HCT116 (cell line): ENCODE data around the gene TLE6. TPM values are rescaled to one million over a fixed set of nuclear protein-coding genes. Genes with fewer than 3 reads are reported as not detected.
A peak's percentile ranks its signal among the peaks of the same experiment; 100 is the strongest.

Experiments
- ATAC-seq: fragments of 200-7000 bp; cut with Tn5 transposase; 2 replicates; pipeline ENCODE4 v1.9.1; 2020; ENCODE audit warnings: mild to moderate bottlenecking, moderate library complexity
- BruUV-seq: library from RNA; stranded (reverse); fragments of 400-500 nt; replicated peaks from 2 replicates; lab custom pipeline; 2021; lab: Mats Ljungman, UMichigan
- CTCF ChIA-PET: fragments of 300-600 bp; sonication (Branson Sonifier 250); formaldehyde crosslinking; loops from one replicate; lab custom pipeline; 2021; ENCODE audit warnings: antibody characterized with exemption; lab: Charles Lee
- POLR2A ChIA-PET: fragments of 300-600, 350-600 bp; sonication (Branson Sonifier 250); formaldehyde crosslinking; loops from one replicate; lab custom pipeline; 2021; ENCODE audit warnings: antibody characterized with exemption; lab: Charles Lee
- RAD21 ChIA-PET, 2 experiments: fragments of 300-600 bp; sonication (Branson Sonifier 250); formaldehyde crosslinking; loops; one replicate each; lab custom pipeline; 2023; ENCODE audit warnings: low total read pairs in 2 of 2; ENCODE audit not compliant: uncharacterized antibody in 2 of 2, unreplicated experiment in 2 of 2, low non-redundant PET in 1 of 2; lab: Charles Lee
- DNase-seq: peaks from one replicate; pipeline ENCODE4 v3.0.0-alpha.2; 2010; ENCODE audit warnings: low read depth, low spot score
- H2AFZ ChIP-seq: fragments of 200-600 bp; shearing (Covaris generic), sonication (generic); 2 replicates; pipeline ENCODE4 v1.6.1; 2017; ENCODE audit warnings: low read depth, mixed run types, mixed read lengths, antibody characterized with exemption, low read length; ENCODE audit not compliant: poor library complexity, severe bottlenecking
- H3K27ac ChIP-seq: 2 replicates; pipeline ENCODE4 v1.5.1; 2012; ENCODE audit warnings: low read depth, low read length
- H3K27me3 ChIP-seq: fragments of 200-600 bp; sonication (generic); 2 replicates; pipeline ENCODE4 v1.6.1; 2016; ENCODE audit warnings: mixed run types, low read length, mixed read lengths; ENCODE audit not compliant: insufficient read depth
- H3K36me3 ChIP-seq, 2 experiments: fragments of 200-500 bp in 1 of 2; fragments of 200-600 bp in 1 of 2; sonication (Bioruptor generic) in 1 of 2; sonication (generic) in 1 of 2; 2 replicates each; pipeline versions ENCODE4 v1.5.1 to v1.6.1; 2014 to 2016; ENCODE audit warnings: low read length in 2 of 2, inconsistent platforms in 1 of 2, mixed read lengths in 1 of 2, mixed run types in 1 of 2; ENCODE audit not compliant: insufficient read depth in 2 of 2, control insufficient read depth in 1 of 2
- H3K4me1 ChIP-seq, 2 experiments: fragments of 200-600 bp in 1 of 2; sonication (generic) in 1 of 2; 2 replicates each; pipeline versions ENCODE4 v1.5.1 to v1.6.1; 2012 to 2017; ENCODE audit warnings: low read length in 2 of 2, inconsistent platforms in 1 of 2, mild to moderate bottlenecking in 1 of 2, mixed read lengths in 1 of 2, mixed run types in 1 of 2, moderate library complexity in 1 of 2; ENCODE audit not compliant: insufficient read depth in 2 of 2, control insufficient read depth in 1 of 2
- H3K4me2 ChIP-seq: fragments of 200-600 bp; sonication (generic); 2 replicates; pipeline ENCODE4 v1.6.1; 2017; ENCODE audit warnings: mixed run types, low read length, mixed read lengths
- H3K4me3 ChIP-seq, 2 experiments: fragments of 200-600 bp in 1 of 2; sonication (generic) in 1 of 2; replicated peaks in 1 of 2; 2 replicates each; pipeline ENCODE4 v1.5.1; 2011 to 2016; ENCODE audit warnings: low read length in 2 of 2, control low read depth in 1 of 2, low read depth in 1 of 2, mild to moderate bottlenecking in 1 of 2, mixed read lengths in 1 of 2, mixed run types in 1 of 2
- H3K79me2 ChIP-seq: fragments of 200-600 bp; sonication (generic); 2 replicates; pipeline ENCODE4 v1.6.1; 2017; ENCODE audit warnings: mild to moderate bottlenecking, mixed run types, low read length, moderate library complexity, mixed read lengths; ENCODE audit not compliant: insufficient read depth
- H3K9ac ChIP-seq: fragments of 200-600 bp; sonication (generic); 2 replicates; pipeline ENCODE4 v1.6.1; 2016; ENCODE audit warnings: low read length, mixed read lengths
- H3K9me2 ChIP-seq: fragments of 200-600 bp; sonication (generic), shearing (Covaris generic); 2 replicates; pipeline ENCODE4 v1.6.1; 2017; ENCODE audit warnings: mixed run types, mild to moderate bottlenecking, moderate library complexity; ENCODE audit not compliant: insufficient read depth
- H3K9me3 ChIP-seq, 2 experiments: fragments of 200-500 bp in 1 of 2; fragments of 200-600 bp in 1 of 2; sonication (Bioruptor generic) in 1 of 2; sonication (generic) in 1 of 2; 2 replicates each; pipeline ENCODE4 v1.6.1; 2014 to 2017; ENCODE audit warnings: low read length in 2 of 2, mixed read lengths in 2 of 2, inconsistent platforms in 1 of 2, low read depth in 1 of 2, mild to moderate bottlenecking in 1 of 2, mixed run types in 1 of 2, moderate library complexity in 1 of 2; ENCODE audit not compliant: control insufficient read depth in 1 of 2, insufficient read depth in 1 of 2
- H4K20me1 ChIP-seq: fragments of 200-600 bp; sonication (generic), shearing (Covaris generic); 2 replicates; pipeline ENCODE4 v1.6.1; 2017; ENCODE audit warnings: mixed run types, mild to moderate bottlenecking, moderate library complexity; ENCODE audit not compliant: insufficient read depth
- CBX3 ChIP-seq: IDR thresholded peaks from 2 replicates; pipeline ENCODE4 v1.6.1; 2012; ENCODE audit warnings: low read depth
- CEBPB ChIP-seq: IDR thresholded peaks from 2 replicates; pipeline ENCODE4 v1.6.1; 2012; ENCODE audit warnings: low read depth
- EGR1 ChIP-seq: IDR thresholded peaks from 2 replicates; pipeline ENCODE4 v1.6.1; 2012; ENCODE audit warnings: low read depth
- ELF1 ChIP-seq: IDR thresholded peaks from 2 replicates; pipeline ENCODE4 v1.6.1; 2012; ENCODE audit warnings: low read depth, borderline replicate concordance
- EZH2phosphoT487 ChIP-seq: fragments of 200-600 bp; IDR thresholded peaks from 2 replicates; pipeline ENCODE4 v1.6.1; 2018; ENCODE audit warnings: antibody characterized with exemption, borderline replicate concordance
- FOSL1 ChIP-seq: IDR thresholded peaks from 2 replicates; pipeline ENCODE4 v1.6.1; 2012; ENCODE audit warnings: low read depth
- JUND ChIP-seq: IDR thresholded peaks from 2 replicates; pipeline ENCODE4 v1.6.1; 2012
- POLR2A ChIP-seq: IDR thresholded peaks from 2 replicates; pipeline ENCODE4 v1.7.0; 2011; ENCODE audit warnings: borderline replicate concordance; ENCODE audit not compliant: insufficient read depth, insufficient read length; ENCODE audit errors: extremely low read depth
- POLR2AphosphoS5 ChIP-seq: IDR thresholded peaks from 2 replicates; pipeline ENCODE4 v1.6.1; 2011; ENCODE audit warnings: mild to moderate bottlenecking, low read depth, low read length, moderate library complexity
- SIN3A ChIP-seq: IDR thresholded peaks from 2 replicates; pipeline ENCODE4 v1.6.1; 2012; ENCODE audit warnings: low read depth
- SP1 ChIP-seq: IDR thresholded peaks from 2 replicates; pipeline ENCODE4 v1.6.1; 2012; ENCODE audit warnings: low read depth
- SRF ChIP-seq: IDR thresholded peaks from 2 replicates; pipeline ENCODE4 v1.6.1; 2012; ENCODE audit warnings: low read depth
- TCF7L2 ChIP-seq: IDR thresholded peaks from 2 replicates; pipeline ENCODE4 v1.7.0; 2011; ENCODE audit warnings: borderline replicate concordance, inconsistent platforms; ENCODE audit not compliant: insufficient read depth, insufficient read length; ENCODE audit errors: extremely low read depth
- YY1 ChIP-seq: IDR thresholded peaks from 2 replicates; pipeline ENCODE4 v1.6.1; 2011; ENCODE audit warnings: low read length, low read depth, moderate library complexity, mild to moderate bottlenecking; ENCODE audit not compliant: insufficient replicate concordance; ENCODE audit errors: extremely low read depth
- ZFX ChIP-seq: fragments of 450-650 bp; IDR thresholded peaks from 2 replicates; pipeline ENCODE4 v1.6.1; 2017
- ZNF274 ChIP-seq: fragments of 200-500 bp; sonication (Bioruptor generic); IDR thresholded peaks from 2 replicates; pipeline ENCODE4 v1.6.1; 2014; ENCODE audit warnings: mild to moderate bottlenecking, low read depth, low read length, inconsistent platforms
- intact Hi-C: fragments of 100-400 bp; cut with micrococcal nuclease; formaldehyde crosslinking; loops from 2 replicates; pipeline ENCODE4 v1.10.0; 2022
- total RNA-seq: library from RNA; stranded (reverse); gene quantifications from one replicate; pipeline ENCODE4 v1.2.1, GENCODE V29; 2021; ENCODE audit not compliant: unreplicated experiment
- TF ChIP-seq, protein P1 (sequence below): IDR thresholded peaks from 2 replicates; pipeline ENCODE4 v1.6.1; 2012; ENCODE audit warnings: low read depth
- TF ChIP-seq, protein P2 (sequence below): IDR thresholded peaks from 2 replicates; pipeline ENCODE4 v1.6.1; 2012
- TF ChIP-seq, protein P3 (sequence below): IDR thresholded peaks from 2 replicates; pipeline ENCODE4 v1.6.1; 2012
- TF ChIP-seq, protein P4 (sequence below): IDR thresholded peaks from 2 replicates; pipeline ENCODE4 v1.6.1; 2011; ENCODE audit warnings: mild to moderate bottlenecking, low read length, moderate library complexity; ENCODE audit not compliant: insufficient replicate concordance; ENCODE audit errors: extremely low read depth

TLE6 gene
- total RNA-seq, 1 experiment from 2014 or later = 10.9 TPM

DNA sequence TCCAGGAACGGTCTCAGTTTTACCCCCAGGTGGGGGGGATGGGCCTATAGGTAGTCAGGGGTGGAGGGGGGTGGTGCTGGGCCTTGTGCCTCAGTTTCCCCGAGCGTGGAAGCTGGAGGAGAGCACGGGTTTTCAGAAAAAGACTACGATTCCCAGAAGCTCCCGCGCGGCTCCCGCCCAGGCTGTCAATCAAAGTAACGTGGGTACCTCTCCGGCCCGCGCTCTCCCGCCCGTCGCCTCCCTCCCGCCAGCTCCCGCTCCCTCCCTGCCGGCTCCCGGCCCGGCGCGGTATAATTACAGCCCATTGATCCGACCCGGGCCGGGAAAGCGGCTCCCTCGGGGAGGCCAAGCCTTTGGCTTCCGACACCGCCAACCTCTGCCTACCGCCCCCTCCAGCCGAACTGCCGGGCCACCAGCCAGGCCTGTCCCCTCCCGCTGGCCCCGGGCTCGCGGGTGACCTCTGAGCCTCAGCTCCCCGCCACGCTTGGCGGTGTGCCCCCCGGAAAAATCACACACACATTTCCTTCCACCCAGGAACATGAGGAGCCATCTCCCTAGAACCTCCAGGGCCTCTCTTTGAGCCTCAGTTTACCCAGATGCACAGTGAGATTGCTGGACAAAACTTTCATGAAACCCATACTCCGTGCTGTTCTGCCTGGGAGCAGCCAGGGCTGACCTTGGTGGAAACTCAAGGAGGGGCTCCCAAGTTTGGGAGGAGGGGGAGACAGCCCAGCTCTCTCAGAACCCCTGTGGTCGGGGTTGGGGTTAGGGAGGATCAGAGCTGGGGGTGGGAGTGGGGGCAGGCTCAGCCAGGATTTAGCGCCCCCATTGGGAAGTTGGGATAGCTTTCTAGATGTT lies 59.0 kb downstream of the TLE6 start:
- H3K36me3 ChIP-seq = no peaks in the 10 kb centered on the region
- H3K27me3 ChIP-seq = no peaks in the 10 kb centered on the region; the same call in 1 of the 2 replicates
- peak overlapping the region; percentile 94 for H3K27ac ChIP-seq
- ChIA-PET RAD21 (interaction anchor here (0.6 to 1.4 kb wide), 5 partner anchors 10 to 86 kb away, joined by 3 to 4 read pairs (median 4); no protein-coding TSS in a partner anchor), POLR2A (interaction anchor here (0.6 to 1.6 kb wide), 10 partner anchors 16 to 573 kb away, joined by 3 to 8 read pairs (median 3); no protein-coding TSS in a partner anchor), CTCF (interaction anchor here (0.6 to 2.0 kb wide), 14 partner anchors 8 to 951 kb away, joined by 3 to 20 read pairs (median 4); no protein-coding TSS in a partner anchor)
- H3K4me2 ChIP-seq = peak overlapping the region; percentile 98
- ATAC-seq = peak; percentile 78
- no peaks in the 10 kb centered on the region for H3K9me3 ChIP-seq
- peak overlapping the region; percentile 49 to 70 for H3K4me3 ChIP-seq
- H3K79me2 ChIP-seq = no peaks in the 10 kb centered on the region
- no peaks in the 10 kb centered on the region for H3K9me2 ChIP-seq
- no TSS peak for BruUV-seq
- peak; percentile 82 for DNase-seq
- peak overlapping the region; percentile 75 for H3K9ac ChIP-seq
- H3K4me1 ChIP-seq = peaks cover 34 to 61% of the 10 kb centered on the region in 2 experiments
- H2AFZ ChIP-seq = peak overlapping the region; percentile 98
- intact Hi-C loops = no loop called here
- H4K20me1 ChIP-seq = no peaks in the 10 kb centered on the region
- TF ChIP-seq POLR2A (no peak), ZFX (peak; percentile 39; the same call in 1 of the 2 replicates), EZH2phosphoT487 (no peak), POLR2AphosphoS5 (peak; percentile 60), ZNF274 (no peak), CBX3 (peak; percentile 26; the same call in 1 of the 2 replicates), CEBPB (no peak), SRF (no peak), TCF7L2 (peak; percentile 67), YY1 (no peak), SP1 (peak; percentile 44; the same call in 1 of the 2 replicates), ELF1 (no peak), FOSL1 (no peak), SIN3A (no peak), JUND (no peak), EGR1 (peak; percentile 60)
- TF ChIP-seq, protein P1, sequence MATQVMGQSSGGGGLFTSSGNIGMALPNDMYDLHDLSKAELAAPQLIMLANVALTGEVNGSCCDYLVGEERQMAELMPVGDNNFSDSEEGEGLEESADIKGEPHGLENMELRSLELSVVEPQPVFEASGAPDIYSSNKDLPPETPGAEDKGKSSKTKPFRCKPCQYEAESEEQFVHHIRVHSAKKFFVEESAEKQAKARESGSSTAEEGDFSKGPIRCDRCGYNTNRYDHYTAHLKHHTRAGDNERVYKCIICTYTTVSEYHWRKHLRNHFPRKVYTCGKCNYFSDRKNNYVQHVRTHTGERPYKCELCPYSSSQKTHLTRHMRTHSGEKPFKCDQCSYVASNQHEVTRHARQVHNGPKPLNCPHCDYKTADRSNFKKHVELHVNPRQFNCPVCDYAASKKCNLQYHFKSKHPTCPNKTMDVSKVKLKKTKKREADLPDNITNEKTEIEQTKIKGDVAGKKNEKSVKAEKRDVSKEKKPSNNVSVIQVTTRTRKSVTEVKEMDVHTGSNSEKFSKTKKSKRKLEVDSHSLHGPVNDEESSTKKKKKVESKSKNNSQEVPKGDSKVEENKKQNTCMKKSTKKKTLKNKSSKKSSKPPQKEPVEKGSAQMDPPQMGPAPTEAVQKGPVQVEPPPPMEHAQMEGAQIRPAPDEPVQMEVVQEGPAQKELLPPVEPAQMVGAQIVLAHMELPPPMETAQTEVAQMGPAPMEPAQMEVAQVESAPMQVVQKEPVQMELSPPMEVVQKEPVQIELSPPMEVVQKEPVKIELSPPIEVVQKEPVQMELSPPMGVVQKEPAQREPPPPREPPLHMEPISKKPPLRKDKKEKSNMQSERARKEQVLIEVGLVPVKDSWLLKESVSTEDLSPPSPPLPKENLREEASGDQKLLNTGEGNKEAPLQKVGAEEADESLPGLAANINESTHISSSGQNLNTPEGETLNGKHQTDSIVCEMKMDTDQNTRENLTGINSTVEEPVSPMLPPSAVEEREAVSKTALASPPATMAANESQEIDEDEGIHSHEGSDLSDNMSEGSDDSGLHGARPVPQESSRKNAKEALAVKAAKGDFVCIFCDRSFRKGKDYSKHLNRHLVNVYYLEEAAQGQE = no peak
- TF ChIP-seq, protein P2, sequence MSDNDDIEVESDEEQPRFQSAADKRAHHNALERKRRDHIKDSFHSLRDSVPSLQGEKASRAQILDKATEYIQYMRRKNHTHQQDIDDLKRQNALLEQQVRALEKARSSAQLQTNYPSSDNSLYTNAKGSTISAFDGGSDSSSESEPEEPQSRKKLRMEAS = peak; percentile 61
- TF ChIP-seq, protein P3, sequence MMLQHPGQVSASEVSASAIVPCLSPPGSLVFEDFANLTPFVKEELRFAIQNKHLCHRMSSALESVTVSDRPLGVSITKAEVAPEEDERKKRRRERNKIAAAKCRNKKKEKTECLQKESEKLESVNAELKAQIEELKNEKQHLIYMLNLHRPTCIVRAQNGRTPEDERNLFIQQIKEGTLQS = no peak
- TF ChIP-seq, protein P4, sequence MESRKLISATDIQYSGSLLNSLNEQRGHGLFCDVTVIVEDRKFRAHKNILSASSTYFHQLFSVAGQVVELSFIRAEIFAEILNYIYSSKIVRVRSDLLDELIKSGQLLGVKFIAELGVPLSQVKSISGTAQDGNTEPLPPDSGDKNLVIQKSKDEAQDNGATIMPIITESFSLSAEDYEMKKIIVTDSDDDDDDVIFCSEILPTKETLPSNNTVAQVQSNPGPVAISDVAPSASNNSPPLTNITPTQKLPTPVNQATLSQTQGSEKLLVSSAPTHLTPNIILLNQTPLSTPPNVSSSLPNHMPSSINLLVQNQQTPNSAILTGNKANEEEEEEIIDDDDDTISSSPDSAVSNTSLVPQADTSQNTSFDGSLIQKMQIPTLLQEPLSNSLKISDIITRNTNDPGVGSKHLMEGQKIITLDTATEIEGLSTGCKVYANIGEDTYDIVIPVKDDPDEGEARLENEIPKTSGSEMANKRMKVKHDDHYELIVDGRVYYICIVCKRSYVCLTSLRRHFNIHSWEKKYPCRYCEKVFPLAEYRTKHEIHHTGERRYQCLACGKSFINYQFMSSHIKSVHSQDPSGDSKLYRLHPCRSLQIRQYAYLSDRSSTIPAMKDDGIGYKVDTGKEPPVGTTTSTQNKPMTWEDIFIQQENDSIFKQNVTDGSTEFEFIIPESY = no peak
